B cell (primary cell): ENCODE data around the gene LHPP.

ENCODE experiments used
- CTCF ChIP-seq: fragments of 200-600 bp; IDR thresholded peaks from one replicate; pipeline ENCODE4 v1.8.0; 2022; ENCODE audit warnings: antibody characterized with exemption, mild to moderate bottlenecking
- EZH2 ChIP-seq: IDR thresholded peaks from 2 replicates; pipeline ENCODE4 v1.6.1; 2012; ENCODE audit warnings: borderline replicate concordance, low read depth, mild to moderate bottlenecking, moderate library complexity, low read length; ENCODE audit not compliant: insufficient read depth, poor library complexity, severe bottlenecking

GRCh38 chr10:124449170-124450011, 12.2 kb upstream of the LHPP start:
- TF ChIP-seq CTCF (no peak), EZH2 (peak; percentile 38)
